HS-5 (cell line): ENCODE measurements around the gene KRT6B.

ENCODE experiments used
- DNase-seq: peaks from one replicate; pipeline ENCODE4 v3.0.0-alpha.2; 2012; ENCODE audit warnings: low read depth

The KRT6B gene

GRCh38 chr12:52436000-52436827 lies 15.7 kb downstream of the KRT6B start:
- no peak for DNase-seq

DNA sequence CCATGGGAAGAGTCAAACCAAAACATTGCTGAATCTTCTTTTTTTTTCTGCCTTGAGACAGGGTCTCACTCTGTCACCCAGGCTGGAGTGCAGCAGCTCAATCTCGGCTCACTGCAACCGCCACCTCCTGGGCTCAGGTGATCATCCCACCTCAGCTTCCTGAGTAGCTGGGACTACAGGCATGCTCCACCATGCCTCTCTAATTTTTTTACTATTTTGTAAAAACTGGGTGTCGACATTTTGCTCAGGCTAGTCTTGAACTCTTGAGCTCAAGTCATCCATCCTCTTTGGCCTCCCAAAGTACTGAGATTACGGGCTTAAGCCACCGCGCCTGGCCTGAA lies 16.3 kb downstream of the KRT6B start:
- no peak for DNase-seq

GRCh38 chr12:52434760-52435530 lies 17.0 kb downstream of the KRT6B start:
- no peak for DNase-seq

GRCh38 chr12:52434081-52434733 lies 17.7 kb downstream of the KRT6B start, which contains the start of gene KRT75:
Gene KRT75, minus strand, starts transcription at chr12:52434371. Its CDS starts 67 bp downstream, at chr12:52434304.
- no peak for DNase-seq

DNA sequence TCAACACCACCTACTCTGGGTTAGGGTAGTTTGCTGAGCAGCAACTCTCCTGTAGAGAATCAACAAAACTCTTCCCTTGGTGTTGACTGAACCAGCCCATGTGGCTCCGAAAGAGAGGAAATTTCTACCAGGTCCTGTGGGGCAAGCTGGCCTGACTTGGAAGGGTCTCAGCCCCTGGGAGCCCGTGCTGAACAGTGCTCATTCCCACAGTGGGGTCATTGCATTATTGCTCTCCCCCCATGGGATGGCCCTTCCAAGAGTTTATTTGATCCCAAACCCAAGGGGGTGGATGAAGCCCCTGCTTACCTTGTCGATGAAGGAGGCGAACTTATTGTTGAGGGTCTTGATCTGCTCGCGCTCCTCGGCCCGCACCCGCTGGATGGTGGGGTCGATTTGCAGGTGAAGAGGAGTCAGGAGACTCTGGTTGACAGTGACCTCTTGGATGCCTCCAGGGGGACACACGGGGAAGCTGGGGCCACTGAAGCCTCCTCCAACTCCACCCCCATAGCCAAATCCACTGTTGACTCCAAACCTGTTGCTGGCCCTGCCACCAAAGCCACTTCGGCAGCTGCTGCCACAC lies 18.4 kb downstream of the KRT6B start:
- DNase-seq = no peak

DNA sequence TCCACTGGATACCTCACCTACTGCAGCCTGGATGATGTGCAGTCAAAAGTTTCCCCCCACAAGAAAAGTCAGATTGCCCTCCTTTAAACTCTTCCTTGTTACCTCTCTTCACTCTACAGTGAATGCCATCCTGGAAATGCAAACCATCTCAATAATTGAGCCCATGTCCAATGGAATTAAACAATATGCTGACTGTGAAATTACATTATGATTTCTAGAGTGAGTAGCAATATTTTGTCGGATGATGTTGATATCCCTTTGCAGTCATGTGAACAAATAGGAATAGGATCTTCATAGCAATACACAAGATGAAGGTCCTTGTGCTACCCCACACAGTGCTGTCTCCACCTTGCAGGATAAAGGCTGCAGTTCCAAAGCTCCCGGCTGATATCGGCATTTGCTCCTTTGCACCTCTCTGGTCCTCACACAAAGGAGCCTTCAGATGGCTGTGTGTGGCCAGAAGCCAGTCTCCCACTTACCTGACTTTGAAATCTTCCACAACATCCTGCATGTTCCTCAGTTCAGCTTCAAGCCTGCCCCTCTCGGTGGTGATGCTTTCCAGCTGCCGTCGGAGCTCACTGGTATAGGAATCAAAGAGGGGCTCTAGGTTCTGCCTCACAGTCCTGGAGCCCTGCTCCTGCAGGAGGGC lies 19.3 kb downstream of the KRT6B start:
- no peak for DNase-seq

DNA sequence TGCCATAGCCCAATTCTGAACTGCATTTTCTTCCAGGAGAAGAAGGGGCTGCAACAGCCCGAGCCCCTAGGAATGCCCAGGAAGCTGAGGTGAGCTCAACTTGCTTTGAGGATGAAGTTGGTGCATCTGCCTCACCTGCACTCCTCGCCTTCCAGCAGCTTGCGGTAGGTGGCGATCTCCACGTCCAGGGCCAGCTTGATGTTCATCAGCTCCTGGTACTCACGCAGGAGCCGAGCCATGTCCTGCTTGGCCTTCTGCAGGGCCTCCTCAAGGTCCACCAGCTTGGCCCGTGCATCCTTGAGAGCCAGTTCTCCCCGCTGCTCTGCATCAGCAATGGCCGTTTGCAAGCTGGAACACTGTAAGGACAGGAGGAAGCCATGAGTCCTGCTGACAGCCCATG lies 23.8 kb downstream of the KRT6B start:
- no peak for DNase-seq

- no peak for DNase-seq
These were observed 24.9 kb downstream of the KRT6B start for GRCh38 chr12:52427083-52427482.

DNA sequence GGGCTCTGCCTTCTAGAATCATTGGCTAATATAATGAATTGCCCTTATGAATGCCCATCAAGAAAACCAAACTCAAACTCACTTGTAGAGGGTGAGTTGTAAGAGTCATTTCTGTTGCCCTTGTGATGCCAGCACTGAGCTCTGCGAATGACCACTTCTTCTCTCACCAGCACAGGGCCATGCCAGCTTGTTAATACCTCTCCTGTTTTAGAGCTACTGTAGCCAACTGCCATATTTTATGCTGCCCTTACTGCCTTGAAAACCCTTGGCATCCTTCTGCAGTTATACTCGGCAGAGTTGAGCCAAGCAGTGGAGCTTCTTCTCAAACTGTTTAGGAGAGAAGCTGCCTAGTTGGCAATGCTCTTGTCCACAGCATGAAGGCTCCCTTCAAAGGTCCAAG lies 25.9 kb downstream of the KRT6B start:
- DNase-seq = no peak

DNA sequence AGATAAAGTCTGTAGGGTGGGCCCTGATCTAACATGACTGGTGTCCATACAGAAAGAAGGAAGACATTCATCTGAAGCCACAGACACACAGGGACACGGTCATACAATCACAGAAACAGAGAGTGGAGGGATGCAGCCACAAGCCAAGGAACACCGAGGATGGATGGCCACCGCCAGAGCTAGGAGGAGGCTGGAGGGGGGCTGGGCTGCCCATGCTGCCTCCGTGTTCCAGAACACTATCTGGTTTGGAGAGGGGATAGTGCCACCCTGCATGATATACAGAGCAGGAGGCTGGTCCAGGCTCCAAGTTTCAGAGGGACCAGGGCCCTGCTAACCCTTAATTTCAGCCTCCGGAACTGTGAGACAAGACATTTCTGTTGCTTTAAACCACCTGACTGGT lies 26.5 kb downstream of the KRT6B start:
- no peak for DNase-seq

GRCh38 chr12:52423661-52424500 lies 28.1 kb downstream of the KRT6B start:
- no peak for DNase-seq

DNA sequence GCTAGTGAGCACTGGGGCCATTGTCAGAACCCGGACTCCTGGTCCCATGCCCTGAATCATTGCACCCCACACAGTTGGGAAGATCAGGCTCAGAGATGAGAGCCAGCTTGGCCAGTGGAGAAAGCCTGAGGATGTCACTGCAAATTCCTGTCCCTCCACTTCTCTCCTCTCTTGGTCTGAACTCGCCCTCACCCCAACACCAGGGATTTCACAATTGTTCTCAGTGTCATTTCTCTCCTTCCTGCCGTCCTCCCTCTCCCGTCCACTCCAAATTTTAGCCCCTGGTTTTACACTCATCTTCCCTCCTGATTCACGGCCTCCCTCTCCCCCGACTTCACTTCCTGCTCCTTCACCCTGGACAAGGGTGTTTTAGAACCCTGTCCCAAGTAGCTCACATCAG lies 28.9 kb downstream of the KRT6B start:
- no peak for DNase-seq

GRCh38 chr12:52419656-52420055 lies 32.3 kb downstream of the KRT6B start:
- no peak for DNase-seq

DNA sequence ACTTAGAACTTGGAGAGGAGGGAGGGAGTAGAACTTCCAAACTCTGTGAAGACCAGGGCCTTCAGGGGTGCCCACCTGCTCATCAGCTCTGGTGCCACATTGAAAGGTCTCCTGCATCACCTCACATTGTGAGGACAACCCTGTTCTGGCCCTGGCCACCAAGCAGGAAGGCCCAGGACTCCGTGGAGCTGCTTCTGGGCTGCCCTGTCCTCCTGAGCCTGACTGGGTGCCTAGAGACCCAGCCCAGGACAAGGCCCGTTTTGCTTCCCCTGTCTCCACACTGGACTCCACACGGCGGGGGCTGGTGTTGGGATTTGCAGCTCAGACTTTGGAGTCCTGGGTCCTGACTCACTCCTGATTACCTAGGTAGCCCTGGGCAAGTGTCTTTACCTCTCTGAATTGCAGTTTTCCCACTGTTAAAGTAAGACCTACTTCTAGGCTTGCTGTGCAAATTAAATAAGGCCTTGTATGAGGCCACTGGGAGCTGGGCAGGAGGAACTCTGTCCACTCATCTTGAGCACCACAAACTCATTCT lies 33.3 kb downstream of the KRT6B start:
- DNase-seq = no peak

- no peak for DNase-seq
These were observed 34.2 kb downstream of the KRT6B start for GRCh38 chr12:52417740-52418139.

DNA sequence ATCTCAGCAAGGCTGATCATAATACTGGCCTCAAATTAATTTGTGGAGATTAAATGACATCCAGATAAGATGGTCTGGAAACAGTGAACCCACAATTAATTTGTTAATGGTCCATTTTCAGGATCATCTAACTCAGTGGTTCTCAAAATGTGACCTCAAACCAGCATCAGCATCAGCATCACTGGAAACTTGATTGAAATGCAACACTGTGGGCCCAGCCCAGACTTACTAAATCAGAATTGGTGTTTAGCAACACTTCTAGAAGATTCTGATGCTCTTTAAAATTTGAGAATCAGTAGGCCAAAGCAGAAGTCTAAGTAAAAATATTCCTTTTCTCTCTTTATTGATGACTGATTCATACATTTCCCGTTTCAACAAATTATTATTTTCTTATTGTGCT lies 35.2 kb downstream of the KRT6B start:
- no peak for DNase-seq

DNA sequence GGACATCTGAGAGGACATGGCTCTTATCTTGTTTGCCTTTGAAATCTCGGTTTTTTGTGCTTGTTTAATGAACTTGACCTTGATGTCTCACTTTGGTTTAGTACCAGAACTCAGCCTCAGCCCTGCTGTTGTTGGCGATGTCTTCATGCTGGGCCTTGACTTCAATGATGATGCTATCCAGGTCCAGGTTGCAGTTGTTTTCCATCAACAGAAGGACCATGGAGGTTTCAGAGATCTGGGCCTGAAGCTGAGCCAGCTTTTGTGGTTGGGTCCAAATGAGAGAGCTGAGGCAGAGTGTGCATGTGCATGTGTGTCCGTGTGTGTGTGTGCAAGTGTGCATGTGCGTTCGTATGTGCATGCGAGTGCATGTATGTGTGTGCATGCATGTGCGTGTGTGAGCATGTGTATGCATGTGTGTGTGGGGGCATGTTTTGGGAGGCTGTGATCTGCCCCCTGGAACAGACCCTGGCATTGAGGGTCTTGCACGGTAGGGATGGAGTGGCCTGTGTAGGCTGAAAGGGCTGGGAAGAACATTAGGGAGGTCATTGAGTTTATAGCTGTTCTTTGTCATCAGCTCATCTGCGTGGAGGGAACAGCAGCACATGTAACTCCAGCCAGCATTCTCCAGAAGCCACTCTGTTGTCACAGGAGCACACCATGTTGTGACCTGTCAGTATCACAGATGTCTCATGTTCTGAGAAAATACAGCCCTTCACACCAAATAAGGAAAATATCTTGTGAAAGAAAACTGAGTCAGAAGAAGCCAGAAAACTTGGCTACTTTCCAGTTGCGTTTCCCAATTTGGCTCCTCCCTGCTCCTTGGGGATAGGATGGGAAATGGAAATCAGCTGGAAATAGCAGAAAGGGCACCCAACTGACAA lies 35.8 kb downstream of the KRT6B start:
- peak; percentile 48 for DNase-seq

DNA sequence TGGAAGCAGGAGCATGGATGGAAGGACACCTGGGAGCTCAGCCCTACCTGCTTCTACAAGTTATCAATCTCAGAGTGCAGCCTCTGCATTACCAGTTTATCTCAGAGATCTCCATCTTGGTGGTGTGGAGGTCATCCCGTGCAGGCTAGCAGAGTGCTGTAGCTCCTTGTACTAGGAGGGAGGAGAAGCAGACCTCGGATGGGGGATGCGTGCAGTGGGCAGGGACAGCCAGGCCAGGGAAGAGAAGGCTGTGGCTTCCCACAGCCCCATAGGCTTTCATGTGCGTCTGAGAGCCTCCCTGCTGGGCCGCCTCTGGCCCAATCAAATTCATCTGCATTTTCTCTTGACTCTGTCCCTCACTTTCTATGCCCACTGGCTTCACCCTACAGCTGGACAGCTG lies 37.0 kb downstream of the KRT6B start:
- no peak for DNase-seq

GRCh38 chr12:52413782-52414345 lies 38.1 kb downstream of the KRT6B start:
- no peak for DNase-seq

DNA sequence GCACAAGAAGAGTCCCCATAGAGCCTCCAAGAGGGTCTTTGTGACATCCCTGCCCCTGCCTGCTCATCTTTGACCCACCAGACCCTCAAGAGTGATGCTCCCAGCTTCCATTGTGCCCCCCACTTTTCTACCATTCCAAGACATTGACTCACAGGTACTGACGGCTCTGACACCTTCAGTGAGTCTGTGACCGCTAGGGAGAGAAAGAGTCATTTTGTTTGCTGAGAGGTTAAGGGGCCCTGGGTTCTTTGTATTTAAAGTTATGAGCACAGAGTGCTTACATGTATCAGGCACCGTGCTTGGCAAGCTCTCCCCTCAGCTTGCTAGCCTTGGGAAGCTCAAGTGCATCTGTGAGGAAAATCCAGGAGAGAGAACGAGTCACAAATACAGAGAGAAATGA lies 38.7 kb downstream of the KRT6B start:
- DNase-seq = no peak
